ENCODE results near the gene HVCN1.
"Not testable (repeated sequence)": the region's sequence is repeated elsewhere in the genome, so short reads cannot be mapped to it uniquely, and the experiment has no call there.

HVCN1 gene, protein sequence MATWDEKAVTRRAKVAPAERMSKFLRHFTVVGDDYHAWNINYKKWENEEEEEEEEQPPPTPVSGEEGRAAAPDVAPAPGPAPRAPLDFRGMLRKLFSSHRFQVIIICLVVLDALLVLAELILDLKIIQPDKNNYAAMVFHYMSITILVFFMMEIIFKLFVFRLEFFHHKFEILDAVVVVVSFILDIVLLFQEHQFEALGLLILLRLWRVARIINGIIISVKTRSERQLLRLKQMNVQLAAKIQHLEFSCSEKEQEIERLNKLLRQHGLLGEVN

DNA sequence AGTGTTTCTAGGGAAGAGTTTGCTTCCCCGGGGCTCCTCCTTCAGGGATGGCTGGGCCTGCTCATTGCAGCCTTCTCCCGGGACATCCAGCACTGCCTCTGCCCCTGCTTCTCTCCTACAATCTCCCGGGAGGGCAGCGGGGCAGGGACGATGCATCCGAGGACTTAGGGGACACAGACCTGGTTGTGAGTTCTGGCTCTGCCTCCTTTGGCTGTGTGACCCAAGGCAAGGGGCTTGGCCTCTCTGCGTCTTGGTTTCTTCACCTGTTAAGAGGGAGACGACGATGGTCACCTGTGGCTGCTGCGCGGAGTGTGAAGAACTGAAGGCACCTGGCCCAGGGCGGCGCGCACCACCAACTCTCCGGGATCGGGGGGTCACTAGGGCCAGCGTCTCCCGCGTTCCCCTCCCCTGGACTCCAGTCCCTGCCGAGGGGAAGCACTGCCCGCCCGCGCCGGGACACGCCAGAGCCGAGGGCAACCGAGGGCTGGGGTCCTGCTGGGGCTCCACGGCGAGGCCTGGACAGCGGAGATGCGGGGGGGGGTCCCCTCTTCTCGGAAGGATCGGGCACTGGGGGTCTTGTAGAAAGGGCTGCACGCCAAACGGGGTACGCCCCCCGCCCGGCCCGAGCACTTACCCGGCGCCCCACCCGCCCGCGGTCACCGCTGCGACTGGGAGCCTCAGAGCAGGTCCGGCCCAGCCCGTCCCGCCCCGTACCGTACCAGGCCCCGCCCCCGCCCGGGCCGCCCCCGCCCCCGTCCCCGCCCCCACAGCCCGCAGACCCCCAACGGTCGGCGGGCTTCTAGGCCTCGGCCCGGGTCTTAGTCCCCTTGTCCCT is at the start of gene HVCN1:
HVCN1 (minus strand) TSS at position 670 of the 835 bp plus-strand sequence. CDS start 5,870 bp downstream, outside the sequence.
- DNase-seq (ENCODE audit: low read depth) = peak; percentile 11

DNA sequence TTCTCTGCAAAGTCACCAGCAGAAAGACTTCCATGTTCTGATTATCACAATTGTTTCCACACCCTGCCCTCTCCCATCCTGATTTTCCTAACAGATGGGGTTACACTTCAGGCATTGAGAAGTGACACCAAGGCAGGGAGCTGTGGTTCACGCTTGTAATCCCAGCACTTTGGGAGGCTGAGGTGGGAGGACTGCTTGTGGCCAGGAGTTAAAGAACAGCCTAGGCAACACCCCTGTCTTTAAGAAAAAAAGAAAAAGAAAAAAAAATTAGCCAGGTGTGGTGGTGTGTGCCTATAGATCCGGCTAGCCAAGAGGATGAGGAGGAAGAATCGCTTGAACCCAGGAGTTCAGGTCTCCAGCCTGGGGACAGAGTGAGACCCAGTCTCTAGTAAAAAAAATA is 48.6 kb upstream of the HVCN1 start:
- DNase-seq (ENCODE audit: low read depth) = no peak

DNA sequence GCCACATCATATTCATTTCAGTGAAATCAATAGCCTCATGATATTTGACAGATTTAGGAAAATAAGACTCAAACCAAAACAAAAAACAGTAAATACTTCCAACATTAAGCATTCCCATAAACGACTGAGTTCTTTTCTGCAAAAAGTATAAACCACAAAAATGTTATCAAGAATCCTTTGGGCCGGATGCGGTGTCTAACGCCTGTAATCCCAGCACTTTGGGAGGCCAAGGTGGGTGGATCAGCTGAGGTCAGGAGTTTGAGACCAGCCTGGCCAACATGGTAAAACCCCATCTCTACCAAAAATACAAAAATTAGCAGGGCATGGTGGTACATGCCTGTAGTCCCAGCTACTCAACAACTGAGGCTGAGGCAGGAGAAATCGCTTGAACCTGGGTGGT is 48.1 kb upstream of the HVCN1 start:
- not testable (repeated sequence) for DNase-seq (ENCODE audit: low read depth)

DNA sequence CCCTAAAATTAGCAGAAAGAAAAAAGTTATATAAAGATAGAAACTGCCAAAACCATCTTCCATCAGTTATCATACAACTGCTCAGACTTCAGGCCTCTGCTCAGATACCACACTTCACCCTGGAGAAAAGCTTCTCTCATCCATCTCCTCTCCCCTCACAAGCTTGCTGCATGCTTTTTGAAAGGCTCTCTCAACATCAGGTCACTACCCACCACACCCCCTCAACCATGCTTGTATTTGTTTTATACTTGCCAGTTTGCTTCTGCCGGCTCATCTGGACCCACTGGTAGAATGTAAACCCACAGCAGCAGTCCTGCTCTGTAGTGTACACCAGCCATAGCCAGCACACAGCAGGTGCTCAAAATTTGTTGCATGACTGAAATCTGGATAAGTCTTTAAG is 45.0 kb upstream of the HVCN1 start:
- DNase-seq (ENCODE audit: low read depth) = no peak

DNA sequence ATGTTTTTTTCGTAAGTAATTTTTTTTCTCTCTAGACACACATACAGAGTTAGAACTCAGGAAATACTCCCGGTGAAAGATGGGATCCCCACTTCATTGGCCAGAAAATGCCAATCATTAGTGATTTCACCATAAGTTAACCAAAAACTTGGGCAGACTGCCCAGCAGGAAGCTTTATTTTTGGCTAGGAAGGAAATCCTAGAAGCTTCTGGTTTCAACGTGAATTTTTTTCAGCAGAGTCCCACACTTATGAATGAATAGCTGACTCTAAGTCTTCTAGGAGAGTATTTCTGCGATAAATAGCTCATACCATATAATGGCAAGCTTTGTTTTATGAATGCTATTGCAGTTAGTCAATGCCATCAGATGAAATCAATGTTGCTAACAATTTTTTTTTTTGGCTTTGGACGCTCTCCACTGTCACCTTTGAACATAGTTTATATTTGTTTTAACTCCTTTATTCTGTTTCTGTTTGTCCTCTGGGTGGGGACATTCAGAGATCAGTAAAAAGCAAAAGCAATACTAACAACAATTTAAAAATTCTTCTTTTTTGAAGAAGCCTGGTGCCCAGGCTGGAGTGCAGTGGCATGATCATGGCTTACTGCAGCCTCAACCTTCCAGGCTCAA is 44.3 kb upstream of the HVCN1 start:
- DNase-seq (ENCODE audit: low read depth) = no peak

DNA sequence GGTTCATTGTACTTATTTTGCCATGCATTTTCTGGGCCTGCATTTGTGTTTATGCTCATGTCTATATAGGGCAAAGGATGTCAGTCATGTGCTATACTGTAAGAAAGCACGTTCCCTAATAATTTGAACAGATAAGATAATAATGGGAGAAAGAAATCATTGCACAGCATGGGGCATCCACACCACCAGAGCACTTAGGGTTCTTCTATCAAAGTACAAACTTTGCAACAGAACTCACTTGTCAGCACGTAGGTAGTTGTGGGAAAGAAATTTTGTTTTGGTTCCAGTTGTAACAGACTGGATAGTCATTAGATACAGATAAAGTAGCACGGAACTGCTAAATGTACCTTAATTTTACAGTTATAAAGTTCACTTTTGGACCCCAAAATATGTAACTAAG is 43.7 kb upstream of the HVCN1 start:
- DNase-seq (ENCODE audit: low read depth) = no peak

DNA sequence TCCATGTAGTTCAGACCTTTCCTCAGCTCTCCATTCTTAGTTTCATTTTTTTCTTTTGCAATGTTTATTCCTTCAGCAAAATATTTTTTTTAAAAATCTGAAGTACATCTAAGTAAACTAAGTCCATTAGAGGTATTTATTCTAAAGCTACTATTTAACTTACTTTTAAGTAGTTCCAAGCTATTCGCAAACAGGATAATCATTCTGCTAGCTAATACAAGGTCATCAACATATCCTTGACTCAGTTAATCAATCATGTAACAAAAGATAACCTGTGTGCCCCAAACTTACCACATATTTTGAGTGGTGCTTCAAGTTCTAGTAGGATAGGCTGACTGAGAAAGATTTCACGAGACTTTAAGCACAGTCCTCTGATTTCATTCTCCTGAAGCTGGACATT is 42.6 kb upstream of the HVCN1 start:
- DNase-seq (ENCODE audit: low read depth) = no peak

DNA sequence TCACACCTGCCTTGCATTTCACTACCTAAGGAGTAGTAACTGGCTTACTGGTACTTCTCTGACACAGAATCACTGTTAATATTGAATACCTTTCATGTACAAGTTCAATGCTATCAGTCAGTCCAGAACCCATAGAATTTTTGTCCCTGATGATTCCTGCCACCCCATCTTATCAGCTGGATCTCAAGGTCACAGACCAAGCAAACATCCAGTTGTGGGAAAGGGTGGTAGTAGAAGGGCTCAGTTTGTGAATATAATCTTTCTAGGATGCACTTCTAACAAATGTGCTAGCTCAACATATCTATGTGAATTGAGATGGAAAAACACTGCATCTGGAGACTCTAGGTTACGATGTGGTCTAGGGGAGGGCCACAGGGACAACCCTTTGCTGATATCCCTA is 39.7 kb upstream of the HVCN1 start:
- no peak for DNase-seq (ENCODE audit: low read depth)

DNA sequence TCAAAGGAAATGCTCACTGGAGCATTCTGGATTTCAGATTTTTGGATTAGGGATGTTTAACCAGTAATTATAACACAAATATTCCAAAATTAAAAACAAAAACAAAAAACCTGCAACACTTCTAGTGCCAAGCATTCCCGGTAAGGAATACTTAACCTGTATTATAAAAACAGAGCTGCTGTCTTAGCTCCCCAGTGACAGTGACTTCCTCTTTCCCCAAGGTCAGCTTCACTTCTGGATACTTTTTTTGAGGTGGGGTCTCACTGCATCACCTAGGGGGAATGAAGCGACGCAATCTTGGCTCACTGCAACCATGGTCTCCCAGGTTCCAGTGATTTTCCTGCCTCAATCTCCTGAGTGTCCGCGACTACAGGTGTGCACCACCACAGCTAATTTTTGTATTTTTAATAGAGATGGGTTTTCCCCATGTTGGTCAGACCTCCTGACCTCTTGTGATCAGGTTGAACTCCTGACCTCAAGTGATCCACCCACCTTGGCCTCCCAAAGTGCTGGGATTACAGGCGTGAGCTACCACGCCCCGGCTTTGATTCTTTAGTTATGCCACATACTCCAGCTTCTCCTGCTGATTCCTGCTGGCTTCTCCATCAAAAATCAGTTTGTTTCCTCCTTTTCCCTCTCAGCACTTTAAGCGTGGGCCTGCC is 37.9 kb upstream of the HVCN1 start:
- DNase-seq (ENCODE audit: low read depth) = no peak

DNA sequence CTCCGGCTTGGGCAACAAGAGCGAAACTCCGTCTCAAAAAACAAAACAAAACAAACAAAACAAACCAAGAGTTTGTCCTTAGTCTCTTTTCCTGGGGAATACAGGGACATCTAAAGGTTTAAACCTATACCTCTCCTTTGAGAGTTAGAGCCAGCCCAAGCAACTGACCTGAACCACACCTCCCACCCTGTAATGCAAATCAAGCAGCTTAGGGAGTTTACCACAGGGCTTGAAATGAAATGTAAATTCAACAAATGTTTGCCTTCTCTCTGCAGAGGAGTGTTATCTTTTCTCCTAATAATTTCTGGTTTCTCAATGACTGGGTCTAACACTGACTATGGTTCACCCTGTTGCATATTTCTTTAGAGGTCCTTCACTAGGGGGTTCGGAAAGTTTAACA is 37.1 kb upstream of the HVCN1 start:
- no peak for DNase-seq (ENCODE audit: low read depth)

DNA sequence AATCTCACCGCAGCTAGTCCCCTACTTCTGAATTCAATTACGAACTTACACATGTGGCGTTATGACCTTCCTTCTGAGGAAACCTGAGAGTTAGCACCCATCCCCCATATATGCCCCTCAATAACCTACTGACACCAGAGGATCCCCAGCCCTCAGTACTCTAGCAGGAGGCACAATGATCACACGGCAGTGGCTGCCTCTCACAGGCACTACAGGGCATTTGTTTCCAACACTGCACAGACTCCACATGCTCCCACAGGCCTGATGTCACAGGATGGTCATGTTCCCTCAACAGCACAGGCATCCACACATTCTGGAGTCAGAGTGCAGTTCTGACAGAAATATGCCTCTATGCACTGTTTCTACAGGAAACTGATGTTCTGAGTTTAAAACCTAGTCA is 36.4 kb upstream of the HVCN1 start:
- no peak for DNase-seq (ENCODE audit: low read depth)

DNA sequence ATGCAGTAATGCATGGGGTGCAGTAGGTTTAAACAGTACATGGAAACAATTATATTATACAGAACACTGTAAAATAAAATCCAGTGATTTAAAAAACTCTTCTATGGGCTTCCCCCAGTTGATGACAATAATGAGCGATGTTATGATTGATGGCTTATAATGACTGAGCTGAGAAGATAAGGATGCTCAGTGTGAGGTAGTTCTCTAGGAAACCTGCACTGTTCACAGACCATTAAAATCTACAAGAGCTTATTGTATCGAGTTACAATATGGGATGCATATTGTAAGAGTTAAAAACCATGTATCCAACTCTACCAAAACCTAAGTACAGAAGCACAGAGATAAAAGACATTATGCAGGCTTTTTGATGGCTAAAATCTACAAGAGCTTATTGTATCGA is 34.0 kb upstream of the HVCN1 start:
- DNase-seq (ENCODE audit: low read depth) = not testable (repeated sequence)

DNA sequence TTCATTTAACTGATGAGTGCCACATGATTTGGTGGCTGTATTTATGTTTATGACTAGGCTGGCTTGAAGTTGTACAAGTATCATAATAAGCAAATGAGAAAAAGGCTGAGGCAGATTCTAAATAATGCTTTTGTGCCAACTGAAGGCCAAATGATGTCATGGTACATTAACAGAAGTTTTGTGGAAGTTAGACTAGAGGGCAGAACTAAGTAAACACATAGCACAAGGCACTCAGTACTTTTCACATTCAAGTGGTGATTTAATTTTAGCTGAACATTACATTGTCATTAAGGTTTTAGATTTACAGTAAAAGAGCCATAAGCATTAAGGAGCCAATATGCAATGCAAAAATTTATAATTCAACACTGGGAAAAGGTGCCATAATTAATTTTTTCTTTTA is 32.7 kb upstream of the HVCN1 start:
- no peak for DNase-seq (ENCODE audit: low read depth)

DNA sequence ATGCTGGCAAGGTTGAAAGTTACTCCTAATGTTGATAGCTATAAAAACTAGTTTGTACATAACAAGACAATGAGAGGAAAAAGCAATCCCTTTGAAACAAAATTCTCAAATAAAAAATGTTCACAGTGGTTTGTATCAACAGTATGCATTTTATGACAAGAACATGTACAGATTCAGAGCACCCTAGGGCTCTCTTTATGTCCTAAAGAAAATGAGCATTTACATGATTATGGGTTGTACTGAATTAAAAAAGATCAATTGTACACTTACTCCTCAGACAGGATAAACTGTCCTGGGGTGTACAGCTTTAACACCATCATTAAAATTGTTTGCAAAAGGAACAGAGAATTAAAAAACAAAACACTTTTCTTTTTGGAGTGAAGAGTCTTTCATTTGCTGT is 31.6 kb upstream of the HVCN1 start:
- no peak for DNase-seq (ENCODE audit: low read depth)

DNA sequence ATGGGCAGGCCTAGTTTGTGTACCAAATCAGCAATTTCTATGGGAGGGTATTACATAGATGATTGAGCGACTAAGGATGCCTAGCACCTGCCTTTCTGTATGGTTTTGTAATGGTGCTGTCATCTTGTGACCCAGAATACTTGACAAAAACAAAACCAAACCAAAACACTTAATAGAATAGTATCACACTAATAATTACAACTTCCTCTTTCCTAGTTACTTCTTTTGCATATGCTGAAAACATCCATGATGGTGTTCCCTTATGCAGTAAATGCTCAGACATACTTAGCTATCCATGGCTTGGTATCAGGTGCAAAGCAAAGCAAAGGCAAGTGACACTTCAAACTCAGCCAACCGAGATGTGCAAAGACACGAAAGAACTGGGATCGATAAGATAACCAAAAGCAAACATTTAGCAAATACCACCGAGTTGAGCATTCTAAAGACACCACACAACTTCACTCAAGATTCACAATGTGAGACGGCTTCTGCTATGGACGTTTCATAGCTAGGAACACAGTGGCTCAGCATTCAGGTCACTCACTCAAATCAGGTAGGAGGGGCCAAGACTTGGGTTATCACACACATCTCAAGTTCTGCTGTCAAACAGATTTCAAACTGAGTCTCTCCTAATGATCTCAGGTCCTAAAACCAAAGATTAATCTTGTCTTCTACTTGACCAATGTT is 29.4 kb upstream of the HVCN1 start:
- DNase-seq (ENCODE audit: low read depth) = no peak

DNA sequence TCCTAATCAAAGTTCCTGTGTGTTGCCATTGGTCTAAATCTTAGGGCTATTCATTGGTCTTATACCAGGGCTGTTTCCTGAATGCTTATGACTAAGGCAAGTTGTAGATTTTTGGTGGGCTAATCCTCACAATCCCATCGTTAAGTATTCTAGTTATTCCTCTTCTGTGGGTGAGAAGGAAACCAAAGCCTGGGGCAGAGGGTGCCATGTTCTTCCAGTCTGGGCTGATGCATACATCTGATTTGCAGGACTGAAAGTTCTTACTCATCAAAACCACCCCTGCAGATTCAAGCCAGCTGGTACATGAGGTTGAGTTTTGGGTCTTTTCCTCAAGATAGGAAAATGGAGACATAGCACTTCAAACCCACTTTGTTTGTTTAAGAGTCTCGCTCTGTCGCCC is 28.1 kb upstream of the HVCN1 start:
- DNase-seq (ENCODE audit: low read depth) = no peak

DNA sequence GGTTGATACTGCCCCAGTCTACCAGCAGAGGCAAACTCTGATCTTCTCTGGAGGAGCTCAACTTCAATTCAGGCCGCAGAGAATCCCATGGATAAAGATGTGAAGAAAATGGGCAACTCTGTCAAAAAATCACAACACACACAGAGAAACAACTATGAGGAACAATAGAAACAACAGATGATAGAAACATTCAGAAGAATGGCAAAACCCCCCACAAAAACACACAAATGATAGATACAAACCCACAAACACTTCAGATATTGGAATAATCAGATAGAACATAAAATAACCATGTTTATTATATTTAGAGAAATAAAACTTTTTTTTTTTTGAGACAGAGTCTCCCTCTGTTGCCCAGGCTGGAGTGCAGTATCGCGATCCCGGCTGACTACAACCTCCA is 20.0 kb upstream of the HVCN1 start:
- no peak for DNase-seq (ENCODE audit: low read depth)

DNA sequence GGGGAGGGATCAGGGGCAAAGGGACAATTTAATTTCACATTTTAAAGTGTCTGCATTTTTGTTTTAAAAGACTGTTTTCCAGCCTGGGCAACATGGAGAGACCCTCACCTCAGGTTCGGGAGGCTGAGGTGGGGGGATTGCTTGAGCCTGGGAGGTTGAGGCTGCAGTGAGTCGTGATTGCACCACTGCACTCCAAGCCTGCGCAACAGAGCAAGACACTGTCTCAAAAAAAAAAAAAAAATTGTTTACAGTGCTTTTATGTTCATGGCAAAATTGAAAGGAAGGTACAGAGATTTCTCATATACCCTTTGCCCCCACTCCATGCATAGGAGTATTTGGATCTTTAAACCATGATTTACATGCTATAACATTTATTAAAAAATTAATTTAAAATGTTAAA is 16.4 kb upstream of the HVCN1 start:
- no peak for DNase-seq (ENCODE audit: low read depth)

DNA sequence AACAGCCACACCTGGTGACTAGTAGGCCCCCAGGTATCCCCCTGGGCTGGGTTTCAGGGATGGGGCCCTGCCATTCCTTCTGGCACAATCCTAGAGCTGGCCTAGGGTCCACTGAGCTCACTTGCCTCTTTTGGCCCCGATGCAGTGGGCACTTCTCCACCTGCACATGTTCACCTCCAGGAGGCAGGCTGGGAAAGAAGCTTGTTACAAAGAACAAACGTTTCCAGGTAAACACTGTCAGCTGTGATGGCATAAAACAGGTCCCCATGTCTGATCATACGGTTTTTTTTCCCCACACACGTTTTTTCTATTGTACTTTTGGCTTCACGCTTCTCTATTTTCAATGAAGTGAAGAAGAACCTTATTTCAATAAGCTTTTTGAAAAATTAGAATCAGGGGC is 15.8 kb upstream of the HVCN1 start:
- DNase-seq (ENCODE audit: low read depth) = no peak

DNA sequence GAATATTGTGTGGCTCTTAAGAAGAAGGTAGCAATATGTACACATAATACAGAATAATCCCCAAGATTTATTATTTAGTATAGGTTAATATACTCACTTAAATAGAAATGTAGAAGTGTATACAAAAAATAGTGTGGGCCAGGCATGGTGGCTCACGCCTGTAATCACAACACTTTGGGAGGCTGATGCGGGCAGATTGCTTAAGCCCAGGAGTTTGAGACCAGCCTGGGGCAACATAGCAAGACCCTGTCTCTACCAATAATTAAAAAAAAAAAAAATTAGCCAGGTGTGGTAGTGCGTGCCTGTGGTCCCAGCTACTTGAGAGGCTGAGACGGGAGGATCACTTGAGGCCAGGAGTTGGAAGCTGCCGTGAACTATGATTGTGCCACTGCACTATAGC is 15.3 kb upstream of the HVCN1 start:
- DNase-seq (ENCODE audit: low read depth) = no peak

DNA sequence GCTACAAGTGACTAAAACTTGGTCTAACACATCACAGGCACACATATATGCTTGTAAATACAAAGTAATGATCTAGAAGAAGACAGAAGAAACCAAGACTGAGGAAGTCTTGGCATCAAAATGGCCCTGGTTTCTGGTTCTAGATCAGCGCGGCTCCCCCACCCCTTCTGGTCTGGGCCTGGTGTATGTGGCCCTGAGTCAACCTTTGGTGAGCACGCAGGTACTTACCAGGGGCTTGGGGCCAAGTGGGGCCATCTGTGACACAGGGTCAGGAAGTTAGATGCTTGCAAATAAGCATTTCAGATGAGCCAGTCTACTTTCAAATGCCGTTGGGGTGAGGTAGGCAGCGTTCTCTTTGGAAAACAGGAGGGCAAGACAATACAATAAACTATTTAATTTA is 13.2 kb upstream of the HVCN1 start:
- no peak for DNase-seq (ENCODE audit: low read depth)
